Mesothelial cell of epicardium (in vitro differentiated cells): ENCODE results near the gene TAF1A. TPM values are rescaled to one million over a fixed set of nuclear protein-coding genes. Genes with fewer than 3 reads are reported as not detected.

Source experiments
- DNase-seq, 2 experiments: peaks; one replicate each; pipeline ENCODE4 v3.0.0; 2021; ENCODE audit warnings: low spot score in 2 of 2; ENCODE audit not compliant: unreplicated experiment in 2 of 2
- H3K27ac Mint-ChIP-seq: 2 replicates; pipeline ENCODE4 v1.8.0; 2021; ENCODE audit warnings: mixed read lengths
- H3K27me3 Mint-ChIP-seq: 2 replicates; pipeline ENCODE4 v1.8.0; 2021; ENCODE audit warnings: low read depth, mixed read lengths
- H3K36me3 Mint-ChIP-seq: 2 replicates; pipeline ENCODE4 v1.8.0; 2021; ENCODE audit warnings: mixed read lengths
- H3K4me1 Mint-ChIP-seq: 2 replicates; pipeline ENCODE4 v1.8.0; 2021; ENCODE audit warnings: mixed read lengths
- H3K4me3 Mint-ChIP-seq: 2 replicates; pipeline ENCODE4 v1.8.0; 2021; ENCODE audit warnings: mild to moderate bottlenecking, moderate library complexity, mixed read lengths
- H3K9me3 Mint-ChIP-seq: 2 replicates; pipeline ENCODE4 v1.8.0; 2021; ENCODE audit warnings: mixed read lengths
- total RNA-seq: library from RNA; stranded (reverse); gene quantifications from 3 replicates; pipeline ENCODE4 v1.2.1, GENCODE V29; 2021
- TF ChIP-seq, protein P1 (sequence below): fragments of 200-600 bp; sonication (generic); IDR thresholded peaks from one replicate; pipeline ENCODE4 v1.5.0; 2021; ENCODE audit warnings: antibody characterized with exemption; ENCODE audit not compliant: unreplicated experiment

TAF1A gene
- total RNA-seq, 1 donor from 2014 or later: 15.6 TPM

- Mint-ChIP-seq H3K36me3 (peaks cover 53% of the 10 kb centered on the region), H3K9me3 (no peaks in the 10 kb centered on the region), H3K27ac (no peak overlapping the region), H3K27me3 (no peaks in the 10 kb centered on the region), H3K4me1 (peaks cover 5% of the 10 kb centered on the region), H3K4me3 (no peak overlapping the region)
- no peak for DNase-seq
- TF ChIP-seq, protein P1, sequence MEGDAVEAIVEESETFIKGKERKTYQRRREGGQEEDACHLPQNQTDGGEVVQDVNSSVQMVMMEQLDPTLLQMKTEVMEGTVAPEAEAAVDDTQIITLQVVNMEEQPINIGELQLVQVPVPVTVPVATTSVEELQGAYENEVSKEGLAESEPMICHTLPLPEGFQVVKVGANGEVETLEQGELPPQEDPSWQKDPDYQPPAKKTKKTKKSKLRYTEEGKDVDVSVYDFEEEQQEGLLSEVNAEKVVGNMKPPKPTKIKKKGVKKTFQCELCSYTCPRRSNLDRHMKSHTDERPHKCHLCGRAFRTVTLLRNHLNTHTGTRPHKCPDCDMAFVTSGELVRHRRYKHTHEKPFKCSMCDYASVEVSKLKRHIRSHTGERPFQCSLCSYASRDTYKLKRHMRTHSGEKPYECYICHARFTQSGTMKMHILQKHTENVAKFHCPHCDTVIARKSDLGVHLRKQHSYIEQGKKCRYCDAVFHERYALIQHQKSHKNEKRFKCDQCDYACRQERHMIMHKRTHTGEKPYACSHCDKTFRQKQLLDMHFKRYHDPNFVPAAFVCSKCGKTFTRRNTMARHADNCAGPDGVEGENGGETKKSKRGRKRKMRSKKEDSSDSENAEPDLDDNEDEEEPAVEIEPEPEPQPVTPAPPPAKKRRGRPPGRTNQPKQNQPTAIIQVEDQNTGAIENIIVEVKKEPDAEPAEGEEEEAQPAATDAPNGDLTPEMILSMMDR: no peak
Measured at GRCh38 chr1:222627232-222627631, 37.5 kb upstream of the TAF1A start.

DNA sequence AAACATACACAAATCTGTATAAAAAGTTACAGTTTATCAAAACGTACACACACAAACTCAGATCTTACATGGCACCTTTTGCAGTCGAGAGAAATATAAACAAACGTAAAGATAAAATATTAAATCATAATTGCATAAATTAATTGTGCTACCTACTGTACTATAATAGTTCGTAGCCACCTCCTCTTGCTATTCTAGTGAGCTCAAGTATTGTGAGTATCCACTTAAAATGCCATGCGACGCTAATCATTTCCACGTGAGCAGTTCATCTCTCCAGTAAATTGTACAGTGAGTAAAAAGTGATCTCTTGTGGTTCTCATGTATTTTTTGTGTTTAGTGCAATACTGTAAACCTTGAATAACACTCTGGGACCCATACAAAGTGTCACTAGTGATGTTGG lies 34.5 kb upstream of the TAF1A start:
- Mint-ChIP-seq H3K4me1 (peaks cover 24% of the 10 kb centered on the region), H3K4me3 (no peak overlapping the region), H3K9me3 (no peaks in the 10 kb centered on the region), H3K27me3 (no peaks in the 10 kb centered on the region), H3K27ac (no peak overlapping the region), H3K36me3 (peaks cover 46% of the 10 kb centered on the region)
- no peak for DNase-seq
- TF ChIP-seq, protein P1: no peak

- H3K4me1 Mint-ChIP-seq: peaks cover 28% of the 10 kb centered on the region
- no peak overlapping the region for H3K4me3 Mint-ChIP-seq
- TF ChIP-seq, protein P1: no peak
- H3K9me3 Mint-ChIP-seq: no peaks in the 10 kb centered on the region
- H3K27ac Mint-ChIP-seq: no peak overlapping the region
- no peaks in the 10 kb centered on the region for H3K27me3 Mint-ChIP-seq
- H3K36me3 Mint-ChIP-seq: peaks cover 39% of the 10 kb centered on the region
- DNase-seq: no peak
Measured at GRCh38 chr1:222623458-222623857, 33.7 kb upstream of the TAF1A start.

DNA sequence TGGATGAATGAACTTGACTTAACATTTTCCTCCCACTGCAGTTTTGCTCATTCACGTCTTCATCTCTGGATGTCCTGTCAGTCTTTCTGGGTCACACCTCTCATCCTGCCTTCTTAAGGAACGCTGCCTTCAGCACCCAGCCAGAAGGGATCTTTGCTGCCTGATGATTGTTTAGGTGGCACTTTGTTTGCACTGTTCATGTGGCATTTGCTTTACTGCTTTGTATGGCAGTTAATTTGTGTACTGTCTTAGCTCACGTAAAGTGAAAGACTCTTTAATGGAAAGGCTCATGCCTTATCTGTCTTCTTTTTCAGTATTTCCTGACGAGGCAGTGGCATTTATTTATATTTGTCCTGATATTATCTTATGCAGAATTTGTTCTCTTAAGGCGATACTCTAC lies 33.0 kb upstream of the TAF1A start:
- Mint-ChIP-seq H3K4me3 (no peak overlapping the region), H3K4me1 (peaks cover 28% of the 10 kb centered on the region), H3K27ac (no peak overlapping the region), H3K27me3 (no peaks in the 10 kb centered on the region), H3K36me3 (peaks cover 32% of the 10 kb centered on the region), H3K9me3 (no peaks in the 10 kb centered on the region)
- TF ChIP-seq, protein P1: no peak
- no peak for DNase-seq

DNA sequence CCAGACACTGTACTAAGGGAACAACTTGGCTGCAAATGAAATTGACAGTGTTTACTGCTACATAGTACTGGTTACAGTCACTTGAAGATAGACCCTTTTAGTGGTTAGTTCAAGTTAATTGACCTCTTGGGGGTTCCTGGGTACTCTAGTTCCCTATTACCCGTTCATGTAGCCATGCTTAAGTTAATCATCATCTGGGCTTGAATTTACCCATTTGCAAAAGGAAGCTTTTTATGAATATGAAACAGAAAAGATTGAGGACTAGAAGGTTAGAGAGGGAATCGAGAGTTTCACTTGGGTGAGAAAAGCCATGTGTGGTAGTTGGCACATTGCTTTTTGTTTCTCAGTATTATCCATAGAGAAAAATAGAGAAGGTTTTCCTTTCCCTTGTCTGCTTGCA lies 30.8 kb upstream of the TAF1A start:
- no peak for DNase-seq
- peaks cover 17% of the 10 kb centered on the region for H3K36me3 Mint-ChIP-seq
- no peak overlapping the region for H3K4me3 Mint-ChIP-seq
- H3K4me1 Mint-ChIP-seq: peaks cover 33% of the 10 kb centered on the region
- TF ChIP-seq, protein P1: no peak
- H3K9me3 Mint-ChIP-seq: no peaks in the 10 kb centered on the region
- H3K27me3 Mint-ChIP-seq: peaks cover 2% of the 10 kb centered on the region
- H3K27ac Mint-ChIP-seq: no peak overlapping the region

DNA sequence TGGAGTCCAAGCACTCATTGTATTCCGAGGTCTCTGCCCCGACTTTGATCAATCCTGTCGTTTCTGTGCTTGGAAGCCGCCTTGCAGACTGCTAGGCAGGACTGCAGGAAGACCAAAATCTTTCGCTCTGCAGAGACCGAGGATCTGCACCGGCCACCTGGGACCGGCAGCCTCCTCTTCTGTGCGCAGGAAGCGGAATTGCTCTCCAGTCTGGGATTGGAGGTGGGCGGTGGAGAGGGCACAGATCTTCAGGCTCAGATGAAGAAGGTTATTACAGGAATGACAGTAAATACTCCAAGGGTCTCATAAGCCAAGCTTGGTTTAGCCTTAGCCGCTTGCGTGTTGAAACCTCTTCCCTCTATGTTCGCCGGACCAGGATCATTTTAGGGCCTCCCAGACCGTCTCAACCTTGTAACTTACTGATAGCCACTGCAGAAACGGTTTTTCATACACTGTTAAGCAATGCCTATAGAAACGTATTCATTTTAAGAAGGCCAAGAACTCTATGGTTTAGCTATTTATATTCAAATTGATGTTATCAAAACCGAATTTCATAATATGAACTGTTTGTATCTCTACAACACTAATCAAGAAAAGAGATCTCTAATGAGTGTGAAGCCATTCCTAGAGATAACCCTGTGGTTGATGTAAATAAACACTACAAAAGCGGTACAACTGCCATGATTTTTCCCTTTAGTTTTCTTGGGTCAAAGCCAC lies 29.3 kb upstream of the TAF1A start:
- TF ChIP-seq, protein P1: no peak
- peak overlapping the region; percentile 68 for H3K27ac Mint-ChIP-seq
- DNase-seq: peak in 1 of 2 experiments; percentile 42
- H3K9me3 Mint-ChIP-seq: no peaks in the 10 kb centered on the region
- H3K27me3 Mint-ChIP-seq: peaks cover 14% of the 10 kb centered on the region
- peaks cover 15% of the 10 kb centered on the region for H3K36me3 Mint-ChIP-seq
- H3K4me1 Mint-ChIP-seq: peaks cover 33% of the 10 kb centered on the region
- H3K4me3 Mint-ChIP-seq: peak overlapping the region; percentile 88
